ENCODE results near the gene ADAMTSL1. TPM values are rescaled to one million over a fixed set of nuclear protein-coding genes. Genes with fewer than 3 reads are reported as not detected.

Gene ADAMTSL1
- total RNA-seq, 4 donors from 2014 or later: 13.3 to 39.7 (median 27.2) TPM

- Histone ChIP-seq H3K27me3 (no peaks in the 10 kb centered on the region), H3K4me3 (no peak overlapping the region), H3K4me1 (no peaks in the 10 kb centered on the region), H3K27ac (no peak overlapping the region), H3K9me3 (no peaks in the 10 kb centered on the region), H3K36me3 (no peaks in the 10 kb centered on the region)
- 67 to 84% methylated on average over 2 of the region's 2 CpGs for WGBS, 2 donors (ENCODE audit: low coverage in 1 of 2)
- intact Hi-C loops (cut with DNase I; ENCODE audit: low total_unique reads): no loop called here
- no peak for DNase-seq
- no peak for TF ChIP-seq EP300 (IDR thresholded peaks at IDR 0.05; ENCODE audit: low read depth)
- TF ChIP-seq, protein P1, sequence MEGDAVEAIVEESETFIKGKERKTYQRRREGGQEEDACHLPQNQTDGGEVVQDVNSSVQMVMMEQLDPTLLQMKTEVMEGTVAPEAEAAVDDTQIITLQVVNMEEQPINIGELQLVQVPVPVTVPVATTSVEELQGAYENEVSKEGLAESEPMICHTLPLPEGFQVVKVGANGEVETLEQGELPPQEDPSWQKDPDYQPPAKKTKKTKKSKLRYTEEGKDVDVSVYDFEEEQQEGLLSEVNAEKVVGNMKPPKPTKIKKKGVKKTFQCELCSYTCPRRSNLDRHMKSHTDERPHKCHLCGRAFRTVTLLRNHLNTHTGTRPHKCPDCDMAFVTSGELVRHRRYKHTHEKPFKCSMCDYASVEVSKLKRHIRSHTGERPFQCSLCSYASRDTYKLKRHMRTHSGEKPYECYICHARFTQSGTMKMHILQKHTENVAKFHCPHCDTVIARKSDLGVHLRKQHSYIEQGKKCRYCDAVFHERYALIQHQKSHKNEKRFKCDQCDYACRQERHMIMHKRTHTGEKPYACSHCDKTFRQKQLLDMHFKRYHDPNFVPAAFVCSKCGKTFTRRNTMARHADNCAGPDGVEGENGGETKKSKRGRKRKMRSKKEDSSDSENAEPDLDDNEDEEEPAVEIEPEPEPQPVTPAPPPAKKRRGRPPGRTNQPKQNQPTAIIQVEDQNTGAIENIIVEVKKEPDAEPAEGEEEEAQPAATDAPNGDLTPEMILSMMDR (IDR thresholded peaks at IDR 0.05): no peak
- TF ChIP-seq POLR2A (IDR thresholded peaks at IDR 0.05): no peak
- no peak for TF ChIP-seq POLR2AphosphoS5 (IDR thresholded peaks at IDR 0.05)
- in situ Hi-C loops (cut with MboI; ENCODE audit: low pct_ligation_motif_present in 1 of 4, low pct_unique_long_range_greater_than_20kb in 1 of 4, low sequenced_read_pairs in 3 of 4): no loop called here
Observed at GRCh38 chr9:18799428-18799827, 325.5 kb downstream of the ADAMTSL1 start.

DNA sequence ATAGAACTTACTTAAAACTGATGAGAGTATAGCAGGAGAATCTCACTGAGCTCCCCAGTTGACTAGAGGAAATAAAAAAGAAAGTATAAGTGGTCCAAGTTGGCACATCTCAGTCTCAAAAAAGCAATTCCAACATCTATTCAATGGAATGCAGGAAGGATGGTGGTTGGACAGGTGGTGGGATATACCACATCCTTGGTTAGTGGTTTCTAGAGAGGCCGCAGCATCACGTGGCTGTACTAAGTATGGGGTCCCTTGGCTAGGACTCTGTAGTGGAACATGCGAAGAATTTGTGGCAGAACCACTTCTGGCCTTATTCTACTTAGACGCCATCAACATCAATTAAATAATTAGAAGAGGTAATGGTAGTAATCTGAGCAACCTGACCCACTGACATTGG, 326.6 kb downstream of the ADAMTSL1 start:
- Histone ChIP-seq H3K4me3 (no peak overlapping the region), H3K9me3 (no peaks in the 10 kb centered on the region), H3K4me1 (no peaks in the 10 kb centered on the region), H3K27me3 (no peaks in the 10 kb centered on the region), H3K27ac (no peak overlapping the region), H3K36me3 (no peaks in the 10 kb centered on the region)
- 86 to 90% methylated on average over 4 of the region's 4 CpGs for WGBS, 2 donors (ENCODE audit: low coverage in 1 of 2)
- in situ Hi-C loops (cut with MboI; ENCODE audit: low pct_ligation_motif_present in 1 of 4, low pct_unique_long_range_greater_than_20kb in 1 of 4, low sequenced_read_pairs in 3 of 4) (no loop called here), intact Hi-C loops (cut with DNase I; ENCODE audit: low total_unique reads) (no loop called here)
- no peak for DNase-seq
- TF ChIP-seq EP300 (IDR thresholded peaks at IDR 0.05; ENCODE audit: low read depth): no peak
- no peak for TF ChIP-seq POLR2AphosphoS5 (IDR thresholded peaks at IDR 0.05)
- TF ChIP-seq, protein P1 (IDR thresholded peaks at IDR 0.05): no peak
- no peak for TF ChIP-seq POLR2A (IDR thresholded peaks at IDR 0.05)

DNA sequence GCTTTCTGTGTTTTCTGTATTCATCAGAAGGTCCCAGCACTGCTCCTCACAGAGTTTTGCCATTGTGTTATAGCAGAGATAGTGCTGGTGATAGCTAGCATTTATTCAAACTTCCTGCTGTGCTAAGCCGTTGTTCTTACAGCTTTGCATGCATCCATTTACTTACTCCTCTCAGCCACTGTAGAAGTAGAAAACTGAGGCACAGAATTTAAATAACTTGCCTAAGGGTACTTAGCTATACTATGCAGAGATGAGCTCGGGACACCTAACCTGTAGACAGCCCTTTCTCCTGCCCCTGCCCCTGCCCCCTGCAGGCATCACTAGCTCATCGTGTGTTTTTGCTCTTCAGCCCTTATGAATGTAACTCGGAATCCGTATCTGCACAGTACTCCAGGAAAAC, 331.4 kb downstream of the ADAMTSL1 start:
- in situ Hi-C loops (cut with MboI; ENCODE audit: low pct_ligation_motif_present in 1 of 4, low pct_unique_long_range_greater_than_20kb in 1 of 4, low sequenced_read_pairs in 3 of 4) (no loop called here), intact Hi-C loops (cut with DNase I; ENCODE audit: low total_unique reads) (no loop called here)
- no peak for DNase-seq
- no peaks in the 10 kb centered on the region for H3K9me3 ChIP-seq
- 80 to 95% methylated on average over 4 to 5 of the region's 5 CpGs for WGBS, 2 donors (ENCODE audit: low coverage in 1 of 2)
- H3K4me3 ChIP-seq: no peak overlapping the region
- H3K4me1 ChIP-seq: peaks cover 0 to 8% (median 0%) of the 10 kb centered on the region in 4 donors
- TF ChIP-seq POLR2AphosphoS5 (IDR thresholded peaks at IDR 0.05): no peak
- TF ChIP-seq, protein P1 (IDR thresholded peaks at IDR 0.05): no peak
- no peak for TF ChIP-seq POLR2A (IDR thresholded peaks at IDR 0.05)
- TF ChIP-seq EP300 (IDR thresholded peaks at IDR 0.05; ENCODE audit: low read depth): no peak
- no peaks in the 10 kb centered on the region for H3K36me3 ChIP-seq
- no peak overlapping the region for H3K27ac ChIP-seq
- H3K27me3 ChIP-seq: no peaks in the 10 kb centered on the region

GRCh38 chr9:18806232-18807080, 332.5 kb downstream of the ADAMTSL1 start:
- no peaks in the 10 kb centered on the region for H3K36me3 ChIP-seq
- TF ChIP-seq POLR2A (IDR thresholded peaks at IDR 0.05): no peak
- TF ChIP-seq POLR2AphosphoS5 (IDR thresholded peaks at IDR 0.05): no peak
- TF ChIP-seq, protein P1 (IDR thresholded peaks at IDR 0.05): no peak
- TF ChIP-seq EP300 (IDR thresholded peaks at IDR 0.05; ENCODE audit: low read depth): no peak
- whole genome bisulfite sequencing, 2 donors (ENCODE audit: low coverage in 1 of 2): 73 to 82% methylated on average over 5 to 6 of the region's 6 CpGs
- no peaks in the 10 kb centered on the region for H3K9me3 ChIP-seq
- intact Hi-C loops (cut with DNase I; ENCODE audit: low total_unique reads): no loop called here
- no peak overlapping the region for H3K27ac ChIP-seq
- no peak overlapping the region for H3K4me3 ChIP-seq
- H3K27me3 ChIP-seq: no peaks in the 10 kb centered on the region
- DNase-seq: no peak
- H3K4me1 ChIP-seq: peaks cover 0 to 11% (median 2%) of the 10 kb centered on the region in 4 donors
- in situ Hi-C loops (cut with MboI; ENCODE audit: low pct_ligation_motif_present in 1 of 4, low pct_unique_long_range_greater_than_20kb in 1 of 4, low sequenced_read_pairs in 3 of 4): no loop called here

Measured in transverse colon (tissue), 4 donors.